H9 (cell line): Measurements from ENCODE around the gene PLA2G15. TPM values are rescaled to one million over a fixed set of nuclear protein-coding genes. Genes with fewer than 3 reads are reported as not detected.

Experiments used
- DNase-seq: peaks from one replicate; pipeline ENCODE4 v3.0.0-alpha.2; 2017
- H2AFZ ChIP-seq: one replicate; pipeline ENCODE4 v1.6.1; 2013; ENCODE audit warnings: mild to moderate bottlenecking, low read length, control low read depth, moderate library complexity
- H2AK5ac ChIP-seq: 2 replicates; pipeline ENCODE4 v1.6.1; 2013; ENCODE audit warnings: low read length, control low read depth, mixed read lengths; ENCODE audit not compliant: insufficient read length
- H2BK120ac ChIP-seq: one replicate; pipeline ENCODE4 v1.6.1; 2013; ENCODE audit warnings: low read depth, mild to moderate bottlenecking, low read length, control low read depth, inconsistent platforms; ENCODE audit not compliant: poor library complexity, severe bottlenecking
- H2BK12ac ChIP-seq: 2 replicates; pipeline ENCODE4 v1.6.1; 2013; ENCODE audit warnings: low read length, control low read depth, mixed read lengths, low read depth; ENCODE audit not compliant: insufficient read length
- H2BK15ac ChIP-seq: 2 replicates; pipeline ENCODE4 v1.6.1; 2013; ENCODE audit warnings: low read depth, low read length, control low read depth
- H2BK20ac ChIP-seq: one replicate; pipeline ENCODE4 v1.6.1; 2013; ENCODE audit warnings: low read depth, mild to moderate bottlenecking, low read length, control low read depth, inconsistent platforms; ENCODE audit not compliant: poor library complexity, severe bottlenecking
- H2BK5ac ChIP-seq: 2 replicates; pipeline ENCODE4 v1.6.1; 2013; ENCODE audit warnings: low read length, control low read depth, mixed read lengths; ENCODE audit not compliant: insufficient read length
- H3K14ac ChIP-seq: 2 replicates; pipeline ENCODE4 v1.6.1; 2013; ENCODE audit warnings: low read length, control low read depth; ENCODE audit not compliant: insufficient read depth
- H3K18ac ChIP-seq: 2 replicates; pipeline ENCODE4 v1.6.1; 2013; ENCODE audit warnings: low read depth, mild to moderate bottlenecking, mixed read lengths, low read length, control low read depth; ENCODE audit not compliant: insufficient read length
- H3K23ac ChIP-seq: 2 replicates; pipeline ENCODE4 v1.6.1; 2013; ENCODE audit warnings: low read length, control low read depth, mixed read lengths, low read depth; ENCODE audit not compliant: insufficient read length
- H3K23me2 ChIP-seq: 2 replicates; pipeline ENCODE4 v1.6.1; 2013; ENCODE audit warnings: low read depth, mild to moderate bottlenecking, mixed read lengths, low read length, control low read depth; ENCODE audit not compliant: insufficient read length, poor library complexity, severe bottlenecking
- H3K27ac ChIP-seq: 2 replicates; pipeline ENCODE4 v1.5.1; 2013; ENCODE audit warnings: low read length, control low read depth, mixed read lengths, low read depth; ENCODE audit not compliant: insufficient read length
- H3K27me3 ChIP-seq: 2 replicates; pipeline ENCODE4 v1.6.1; 2013; ENCODE audit warnings: low read length, control low read depth, inconsistent platforms; ENCODE audit not compliant: insufficient read depth
- H3K4ac ChIP-seq: 2 replicates; pipeline ENCODE4 v1.6.1; 2013; ENCODE audit warnings: low read depth, mild to moderate bottlenecking, control low read depth, inconsistent platforms, low read length, moderate library complexity
- H3K4me1 ChIP-seq: 2 replicates; pipeline ENCODE4 v1.6.1; 2013; ENCODE audit warnings: low read length, control low read depth, inconsistent platforms; ENCODE audit not compliant: insufficient read depth
- H3K4me2 ChIP-seq: 2 replicates; pipeline ENCODE4 v1.6.1; 2013; ENCODE audit warnings: low read length, control low read depth, mixed read lengths; ENCODE audit not compliant: insufficient read length, insufficient read depth
- H3K56ac ChIP-seq: 2 replicates; pipeline ENCODE4 v1.6.1; 2013; ENCODE audit warnings: low read depth, mild to moderate bottlenecking, mixed read lengths, low read length, control low read depth; ENCODE audit not compliant: insufficient read length
- H3K79me1 ChIP-seq: 2 replicates; pipeline ENCODE4 v1.6.1; 2013; ENCODE audit warnings: low read depth, mild to moderate bottlenecking, moderate library complexity, low read length, control low read depth, inconsistent platforms; ENCODE audit not compliant: insufficient read depth, poor library complexity, severe bottlenecking
- H3K79me2 ChIP-seq: 2 replicates; pipeline ENCODE4 v1.6.1; 2013; ENCODE audit warnings: low read length, control low read depth, inconsistent platforms; ENCODE audit not compliant: insufficient read depth
- H3K9ac ChIP-seq: 2 replicates; pipeline ENCODE4 v1.6.1; 2013; ENCODE audit warnings: low read length, control low read depth, mixed read lengths; ENCODE audit not compliant: insufficient read length; ENCODE audit errors: extremely low read depth
- H3K9me3 ChIP-seq: one replicate; pipeline ENCODE4 v1.6.1; 2013; ENCODE audit warnings: low read depth, low read length, inconsistent platforms; ENCODE audit not compliant: control insufficient read depth
- H3T11ph ChIP-seq: one replicate; pipeline ENCODE4 v1.6.1; 2013; ENCODE audit warnings: mild to moderate bottlenecking, low read length, control low read depth, inconsistent platforms
- H4K20me1 ChIP-seq: one replicate; pipeline ENCODE4 v1.6.1; 2013; ENCODE audit not compliant: control insufficient read depth, insufficient read length, insufficient read depth
- H4K5ac ChIP-seq: 2 replicates; pipeline ENCODE4 v1.6.1; 2013; ENCODE audit warnings: low read depth, mild to moderate bottlenecking, mixed read lengths, low read length, control low read depth; ENCODE audit not compliant: insufficient read length
- H4K8ac ChIP-seq: replicated peaks from 2 replicates; pipeline ENCODE4 v1.6.1; 2013; ENCODE audit warnings: low read length, control low read depth, mixed read lengths, low read depth; ENCODE audit not compliant: insufficient read length
- H4K91ac ChIP-seq: 2 replicates; pipeline ENCODE4 v1.6.1; 2013; ENCODE audit warnings: low read depth, mild to moderate bottlenecking, moderate library complexity, mixed read lengths, low read length, control low read depth; ENCODE audit not compliant: insufficient read length
- H3K27ac Mint-ChIP-seq, 3 experiments: 2 replicates in 2 of 3; 3 replicates in 1 of 3; pipeline ENCODE4 v1.8.0; 2020 to 2021; ENCODE audit warnings: mixed read lengths in 3 of 3, mild to moderate bottlenecking in 1 of 3, moderate library complexity in 1 of 3
- H3K27me3 Mint-ChIP-seq: 2 replicates; pipeline ENCODE4 v1.8.0; 2021; ENCODE audit warnings: low read depth, mild to moderate bottlenecking, moderate library complexity, mixed read lengths
- H3K36me3 Mint-ChIP-seq, 3 experiments: 2 replicates in 2 of 3; 3 replicates in 1 of 3; pipeline ENCODE4 v1.8.0; 2020 to 2021; ENCODE audit warnings: low read depth in 3 of 3, mixed read lengths in 3 of 3; ENCODE audit not compliant: insufficient read depth in 1 of 3
- H3K4me1 Mint-ChIP-seq, 2 experiments: 2 replicates each; pipeline ENCODE4 v1.8.0; 2020; ENCODE audit warnings: mixed read lengths in 2 of 2
- H3K4me3 Mint-ChIP-seq, 2 experiments: 2 replicates in 1 of 2; 3 replicates in 1 of 2; pipeline ENCODE4 v1.8.0; 2020 to 2021; ENCODE audit warnings: mild to moderate bottlenecking in 2 of 2, mixed read lengths in 2 of 2, moderate library complexity in 1 of 2
- H3K9me3 Mint-ChIP-seq, 2 experiments: 2 replicates in 1 of 2; 3 replicates in 1 of 2; pipeline ENCODE4 v1.8.0; 2020; ENCODE audit warnings: mild to moderate bottlenecking in 2 of 2, mixed read lengths in 2 of 2, moderate library complexity in 1 of 2
- CTCF ChIP-seq: fragments of 200-600 bp; sonication (generic); conservative IDR thresholded peaks from 3 replicates; pipeline ENCODE4 v1.8.0; 2021; ENCODE audit warnings: antibody characterized with exemption, mild to moderate bottlenecking
- WGBS: extraction: QIAGEN DNeasy Blood & Tissue Kit; methylation state at CpG from one replicate; pipeline ENCODE4 v1.1.7; 2013; ENCODE audit warnings: missing lambda C conversion rate, low lambda C conversion rate, mixed read lengths; ENCODE audit not compliant: insufficient read length; ENCODE audit errors: extremely low coverage; 5-methylcytosine and 5-hydroxymethylcytosine counted together
- total RNA-seq: library from RNA; stranded (reverse); gene quantifications from 2 replicates; pipeline ENCODE4 v1.2.1, GENCODE V29; 2021

Gene PLA2G15
- total RNA-seq, 1 experiment from 2014 or later = 11.0 TPM

DNA sequence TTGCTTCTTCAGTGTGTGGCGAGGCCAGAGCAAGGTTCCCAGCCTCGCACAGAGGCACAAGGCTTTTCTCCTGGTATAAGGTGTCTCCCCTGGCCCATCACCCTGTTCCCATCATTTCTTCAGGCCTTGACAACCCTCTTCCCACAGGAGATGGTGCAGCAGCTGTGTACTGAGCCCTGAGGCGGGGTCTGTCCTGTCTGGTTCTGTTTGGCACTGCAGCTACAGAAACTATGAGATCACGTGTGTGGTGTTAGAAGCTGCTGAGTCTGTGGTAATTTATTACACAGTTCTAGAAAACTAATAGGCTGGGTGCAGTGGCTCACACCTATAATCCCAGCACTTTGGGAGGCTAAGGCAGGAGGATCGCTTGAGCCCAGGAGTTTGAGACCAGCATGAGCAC, 7.2 kb downstream of the PLA2G15 start:
- Histone ChIP-seq H4K8ac (no peak overlapping the region), H4K91ac (no peak overlapping the region), H3K9me3 (no peaks in the 10 kb centered on the region), H3K27me3 (no peaks in the 10 kb centered on the region), H3K9ac (no peak overlapping the region), H3K4me1 (no peaks in the 10 kb centered on the region), H3K14ac (no peak overlapping the region), H2AFZ (no peak overlapping the region), H3T11ph (no peak overlapping the region), H4K5ac (no peak overlapping the region), H3K18ac (no peak overlapping the region), H3K4me2 (no peak overlapping the region), H3K79me2 (no peaks in the 10 kb centered on the region), H2BK5ac (no peak overlapping the region), H4K20me1 (no peaks in the 10 kb centered on the region), H3K56ac (no peak overlapping the region), H2AK5ac (no peak overlapping the region), H3K79me1 (no peaks in the 10 kb centered on the region), H2BK15ac (no peak overlapping the region), H3K4ac (no peak overlapping the region), H3K27ac (no peak overlapping the region), H3K23me2 (no peaks in the 10 kb centered on the region), H2BK120ac (no peak overlapping the region), H2BK12ac (no peak overlapping the region), H2BK20ac (no peak overlapping the region), H3K23ac (no peak overlapping the region)
- Mint-ChIP-seq H3K9me3 (no peaks in the 10 kb centered on the region), H3K4me1 (0 out of 4 replicates have a peak, but pooled peaks cover 0 to 2% of the 10 kb centered on the region in 2 experiments), H3K27me3 (no peaks in the 10 kb centered on the region), H3K27ac (no peak overlapping the region; a peak in 1 of 7 replicates), H3K36me3 (peaks cover 1 to 18% (median 7%) of the 10 kb centered on the region in 3 experiments; a peak in 5 of 7 replicates), H3K4me3 (no peak overlapping the region)
- no CpG with 5 or more reads among the region's 5 CpGs for WGBS
- no peak for TF ChIP-seq CTCF
- no peak for DNase-seq
